Hepatocyte (in vitro differentiated cells): ENCODE measurements around the gene NTSR1.

Experiments used
- CTCF ChIP-seq: fragments of 200-600 bp; sonication (generic); IDR thresholded peaks from 2 replicates; pipeline ENCODE4 v1.5.1; 2016; ENCODE audit warnings: antibody characterized with exemption, mild to moderate bottlenecking; ENCODE audit not compliant: poor library complexity
- EZH2 ChIP-seq: fragments of 200-600 bp; sonication (generic); IDR thresholded peaks from 2 replicates; pipeline ENCODE4 v1.6.1; 2016; ENCODE audit warnings: antibody characterized with exemption, mild to moderate bottlenecking, borderline replicate concordance
- EZH2phosphoT487 ChIP-seq: fragments of 200-600 bp; sonication (generic); IDR thresholded peaks from one replicate; pipeline ENCODE4 v1.6.1; 2018; ENCODE audit warnings: antibody characterized with exemption, mild to moderate bottlenecking, low read depth, moderate library complexity; ENCODE audit not compliant: unreplicated experiment, severe bottlenecking

- TF ChIP-seq CTCF (no peak), EZH2 (no peak), EZH2phosphoT487 (no peak)
Measured at GRCh38 chr20:62706857-62707256, 1.8 kb upstream of the NTSR1 start.
